HCT116 (cell line): ENCODE measurements around the gene RAB37. TPM values are rescaled to one million over a fixed set of nuclear protein-coding genes. Genes with fewer than 3 reads are reported as not detected.

Experiments
- ATAC-seq: fragments of 200-7000 bp; cut with Tn5 transposase; 2 replicates; pipeline ENCODE4 v1.9.1; 2020; ENCODE audit warnings: mild to moderate bottlenecking, moderate library complexity
- BruUV-seq: library from RNA; stranded (reverse); fragments of 400-500 nt; replicated peaks from 2 replicates; lab custom pipeline; 2021; lab: Mats Ljungman, UMichigan
- CTCF ChIA-PET: fragments of 300-600 bp; sonication (Branson Sonifier 250); formaldehyde crosslinking; loops from one replicate; lab custom pipeline; 2021; ENCODE audit warnings: antibody characterized with exemption; lab: Charles Lee
- POLR2A ChIA-PET: fragments of 300-600, 350-600 bp; sonication (Branson Sonifier 250); formaldehyde crosslinking; loops from one replicate; lab custom pipeline; 2021; ENCODE audit warnings: antibody characterized with exemption; lab: Charles Lee
- RAD21 ChIA-PET, 2 experiments: fragments of 300-600 bp; sonication (Branson Sonifier 250); formaldehyde crosslinking; loops; one replicate each; lab custom pipeline; 2023; ENCODE audit warnings: low total read pairs in 2 of 2; ENCODE audit not compliant: uncharacterized antibody in 2 of 2, unreplicated experiment in 2 of 2, low non-redundant PET in 1 of 2; lab: Charles Lee
- DNase-seq: peaks from one replicate; pipeline ENCODE4 v3.0.0-alpha.2; 2010; ENCODE audit warnings: low read depth, low spot score
- H2AFZ ChIP-seq: fragments of 200-600 bp; shearing (Covaris generic), sonication (generic); 2 replicates; pipeline ENCODE4 v1.6.1; 2017; ENCODE audit warnings: low read depth, mixed run types, mixed read lengths, antibody characterized with exemption, low read length; ENCODE audit not compliant: poor library complexity, severe bottlenecking
- H3K27ac ChIP-seq: 2 replicates; pipeline ENCODE4 v1.5.1; 2012; ENCODE audit warnings: low read depth, low read length
- H3K27me3 ChIP-seq: fragments of 200-600 bp; sonication (generic); 2 replicates; pipeline ENCODE4 v1.6.1; 2016; ENCODE audit warnings: mixed run types, low read length, mixed read lengths; ENCODE audit not compliant: insufficient read depth
- H3K36me3 ChIP-seq, 2 experiments: fragments of 200-500 bp in 1 of 2; fragments of 200-600 bp in 1 of 2; sonication (Bioruptor generic) in 1 of 2; sonication (generic) in 1 of 2; 2 replicates each; pipeline versions ENCODE4 v1.5.1 to v1.6.1; 2014 to 2016; ENCODE audit warnings: low read length in 2 of 2, inconsistent platforms in 1 of 2, mixed read lengths in 1 of 2, mixed run types in 1 of 2; ENCODE audit not compliant: insufficient read depth in 2 of 2, control insufficient read depth in 1 of 2
- H3K4me1 ChIP-seq, 2 experiments: fragments of 200-600 bp in 1 of 2; sonication (generic) in 1 of 2; 2 replicates each; pipeline versions ENCODE4 v1.5.1 to v1.6.1; 2012 to 2017; ENCODE audit warnings: low read length in 2 of 2, inconsistent platforms in 1 of 2, mild to moderate bottlenecking in 1 of 2, mixed read lengths in 1 of 2, mixed run types in 1 of 2, moderate library complexity in 1 of 2; ENCODE audit not compliant: insufficient read depth in 2 of 2, control insufficient read depth in 1 of 2
- H3K4me2 ChIP-seq: fragments of 200-600 bp; sonication (generic); 2 replicates; pipeline ENCODE4 v1.6.1; 2017; ENCODE audit warnings: mixed run types, low read length, mixed read lengths
- H3K4me3 ChIP-seq, 2 experiments: fragments of 200-600 bp in 1 of 2; sonication (generic) in 1 of 2; replicated peaks in 1 of 2; 2 replicates each; pipeline ENCODE4 v1.5.1; 2011 to 2016; ENCODE audit warnings: low read length in 2 of 2, control low read depth in 1 of 2, low read depth in 1 of 2, mild to moderate bottlenecking in 1 of 2, mixed read lengths in 1 of 2, mixed run types in 1 of 2
- H3K79me2 ChIP-seq: fragments of 200-600 bp; sonication (generic); 2 replicates; pipeline ENCODE4 v1.6.1; 2017; ENCODE audit warnings: mild to moderate bottlenecking, mixed run types, low read length, moderate library complexity, mixed read lengths; ENCODE audit not compliant: insufficient read depth
- H3K9ac ChIP-seq: fragments of 200-600 bp; sonication (generic); 2 replicates; pipeline ENCODE4 v1.6.1; 2016; ENCODE audit warnings: low read length, mixed read lengths
- H3K9me2 ChIP-seq: fragments of 200-600 bp; sonication (generic), shearing (Covaris generic); 2 replicates; pipeline ENCODE4 v1.6.1; 2017; ENCODE audit warnings: mixed run types, mild to moderate bottlenecking, moderate library complexity; ENCODE audit not compliant: insufficient read depth
- H3K9me3 ChIP-seq, 2 experiments: fragments of 200-500 bp in 1 of 2; fragments of 200-600 bp in 1 of 2; sonication (Bioruptor generic) in 1 of 2; sonication (generic) in 1 of 2; 2 replicates each; pipeline ENCODE4 v1.6.1; 2014 to 2017; ENCODE audit warnings: low read length in 2 of 2, mixed read lengths in 2 of 2, inconsistent platforms in 1 of 2, low read depth in 1 of 2, mild to moderate bottlenecking in 1 of 2, mixed run types in 1 of 2, moderate library complexity in 1 of 2; ENCODE audit not compliant: control insufficient read depth in 1 of 2, insufficient read depth in 1 of 2
- H4K20me1 ChIP-seq: fragments of 200-600 bp; sonication (generic), shearing (Covaris generic); 2 replicates; pipeline ENCODE4 v1.6.1; 2017; ENCODE audit warnings: mixed run types, mild to moderate bottlenecking, moderate library complexity; ENCODE audit not compliant: insufficient read depth
- EGR1 ChIP-seq: IDR thresholded peaks from 2 replicates; pipeline ENCODE4 v1.6.1; 2012; ENCODE audit warnings: low read depth
- ELF1 ChIP-seq: IDR thresholded peaks from 2 replicates; pipeline ENCODE4 v1.6.1; 2012; ENCODE audit warnings: low read depth, borderline replicate concordance
- EZH2 ChIP-seq: fragments of 200-600 bp; sonication (generic); IDR thresholded peaks from 2 replicates; pipeline ENCODE4 v1.6.1; 2017; ENCODE audit warnings: antibody characterized with exemption, mixed run types
- FOSL1 ChIP-seq: IDR thresholded peaks from 2 replicates; pipeline ENCODE4 v1.6.1; 2012; ENCODE audit warnings: low read depth
- RAD21 ChIP-seq: IDR thresholded peaks from 2 replicates; pipeline ENCODE4 v1.6.1; 2012; ENCODE audit warnings: low read depth, mild to moderate bottlenecking
- REST ChIP-seq: IDR thresholded peaks from 2 replicates; pipeline ENCODE4 v1.6.1; 2012; ENCODE audit warnings: low read depth
- SP1 ChIP-seq: IDR thresholded peaks from 2 replicates; pipeline ENCODE4 v1.6.1; 2012; ENCODE audit warnings: low read depth
- SRF ChIP-seq: IDR thresholded peaks from 2 replicates; pipeline ENCODE4 v1.6.1; 2012; ENCODE audit warnings: low read depth
- TCF7L2 ChIP-seq: IDR thresholded peaks from 2 replicates; pipeline ENCODE4 v1.7.0; 2011; ENCODE audit warnings: borderline replicate concordance, inconsistent platforms; ENCODE audit not compliant: insufficient read depth, insufficient read length; ENCODE audit errors: extremely low read depth
- YY1 ChIP-seq: IDR thresholded peaks from 2 replicates; pipeline ENCODE4 v1.6.1; 2011; ENCODE audit warnings: low read length, low read depth, moderate library complexity, mild to moderate bottlenecking; ENCODE audit not compliant: insufficient replicate concordance; ENCODE audit errors: extremely low read depth
- ZNF274 ChIP-seq: fragments of 200-500 bp; sonication (Bioruptor generic); IDR thresholded peaks from 2 replicates; pipeline ENCODE4 v1.6.1; 2014; ENCODE audit warnings: mild to moderate bottlenecking, low read depth, low read length, inconsistent platforms
- intact Hi-C: fragments of 100-400 bp; cut with micrococcal nuclease; formaldehyde crosslinking; loops from 2 replicates; pipeline ENCODE4 v1.10.0; 2022
- total RNA-seq: library from RNA; stranded (reverse); gene quantifications from one replicate; pipeline ENCODE4 v1.2.1, GENCODE V29; 2021; ENCODE audit not compliant: unreplicated experiment

Gene RAB37
- total RNA-seq, 1 experiment from 2014 or later = 8.2 TPM

- TF ChIP-seq REST = no peak
- no peak for TF ChIP-seq TCF7L2
- no peak for TF ChIP-seq EZH2
- TF ChIP-seq ZNF274 = no peak
- TF ChIP-seq FOSL1 = no peak
- no peak for TF ChIP-seq RAD21
- no peak for TF ChIP-seq SP1
- TF ChIP-seq SRF = no peak
Measured at GRCh38 chr17:74745548-74746177, 8.6 kb downstream of the RAB37 start (continued).

DNA sequence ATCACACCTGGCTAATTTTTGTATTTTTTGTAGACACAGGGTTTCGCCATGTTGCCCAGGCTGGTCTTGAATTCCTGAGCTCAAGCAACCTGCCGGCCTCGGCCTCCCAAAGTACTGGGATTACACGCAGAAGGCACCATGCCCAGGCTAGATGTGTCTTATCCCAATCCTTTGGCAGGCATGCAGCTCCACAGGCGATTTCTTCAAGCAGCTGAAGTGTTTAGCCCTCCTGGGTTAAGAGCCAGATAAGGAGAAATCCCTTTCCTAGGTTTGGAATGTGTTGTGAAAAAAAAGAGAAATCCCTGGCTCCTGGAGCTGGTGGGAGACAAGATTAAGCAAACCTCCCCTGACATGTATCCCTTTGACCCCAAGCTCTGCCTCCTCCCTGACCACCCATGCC is 9.3 kb downstream of the RAB37 start:
- H3K4me3 ChIP-seq = no peak overlapping the region
- H3K79me2 ChIP-seq = peaks cover 28% of the 10 kb centered on the region
- no peaks in the 10 kb centered on the region for H3K27me3 ChIP-seq
- H2AFZ ChIP-seq = no peak overlapping the region
- no peak overlapping the region for H3K27ac ChIP-seq
- intact Hi-C loops = no loop called here
- no peak for TF ChIP-seq EZH2
- TF ChIP-seq EGR1 = no peak
- TF ChIP-seq SP1 = no peak
- no peak for TF ChIP-seq ELF1
- no peak for TF ChIP-seq FOSL1
- TF ChIP-seq YY1 = no peak
- DNase-seq (no peak), ATAC-seq (no peak)
- H3K36me3 ChIP-seq = no peaks in the 10 kb centered on the region
- no peak overlapping the region for H3K9ac ChIP-seq
- H4K20me1 ChIP-seq = peaks cover 3% of the 10 kb centered on the region; the same call in 1 of the 2 replicates
- peaks cover 28 to 42% of the 10 kb centered on the region in 2 experiments for H3K4me1 ChIP-seq
- no peaks in the 10 kb centered on the region for H3K9me3 ChIP-seq
- POLR2A ChIA-PET = interaction anchor here (1.3 kb wide), 1 partner anchor 13 kb away, joined by 4 read pairs; no protein-coding TSS in a partner anchor
- CTCF ChIA-PET = interaction anchor here (0.6 to 4.5 kb wide), 11 partner anchors 10 to 683 kb away, joined by 4 to 55 read pairs (median 10); partner anchors contain the start of genes FDXR and RAB37
- H3K4me2 ChIP-seq = no peak overlapping the region
- RAD21 ChIA-PET = interaction anchor here in 1 of 2 experiments (0.9 kb wide), 1 partner anchor 24 kb away, joined by 3 read pairs; no protein-coding TSS in a partner anchor
- no TSS peak for BruUV-seq
- no peaks in the 10 kb centered on the region for H3K9me2 ChIP-seq
